Stimulated activated CD4-positive, alpha-beta T cell treated with anti-CD3 and anti-CD28 coated beads, TNF-alpha, amount 100 ng/mL, for 4 hours (primary cell): Measurements from ENCODE around the gene ZNF175.

ENCODE experiments used
- DNase-seq, 3 experiments: peaks; one replicate each; pipeline ENCODE4 v3.0.0-alpha.2; 2020; ENCODE audit warnings: low read depth in 3 of 3

The ZNF175 gene

DNA sequence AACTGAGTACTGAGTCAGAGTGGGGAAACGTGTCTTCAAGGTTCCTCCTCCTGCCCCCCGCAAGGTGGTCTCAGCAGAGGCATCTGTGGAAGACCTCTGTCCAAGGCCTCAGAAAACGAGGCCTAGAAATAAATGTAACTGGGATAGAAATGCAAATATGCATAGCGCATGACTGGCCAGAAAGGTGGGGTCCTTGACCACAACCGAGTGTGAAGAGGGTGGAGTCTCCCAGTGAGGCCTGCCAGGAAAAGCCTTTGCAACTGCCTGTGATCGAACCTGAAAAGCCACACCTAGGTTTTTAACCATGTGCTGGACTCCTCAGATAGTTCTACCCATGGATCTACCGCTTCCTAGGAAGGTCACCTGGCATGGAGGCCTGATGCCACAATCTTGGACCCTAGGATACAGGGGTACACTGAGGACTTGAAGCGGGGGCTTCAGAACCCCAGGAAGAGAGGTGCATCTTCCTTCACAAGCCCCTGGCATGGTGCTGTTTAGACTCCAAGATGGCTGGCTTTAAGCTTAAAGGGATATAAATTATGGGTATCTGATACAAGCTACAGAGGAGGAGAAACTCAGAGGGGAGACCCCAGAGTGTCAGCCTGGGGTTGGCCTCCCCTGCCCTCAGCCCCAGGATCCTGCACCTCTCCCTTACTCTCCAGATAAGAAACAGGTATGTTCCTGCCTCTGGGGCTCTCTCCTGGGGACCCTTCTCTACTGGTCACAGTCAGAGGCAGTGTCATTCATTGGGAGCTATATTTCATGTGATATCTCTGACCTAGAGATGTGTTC lies 21.4 kb upstream of the ZNF175 start:
- DNase-seq = no peak

DNA sequence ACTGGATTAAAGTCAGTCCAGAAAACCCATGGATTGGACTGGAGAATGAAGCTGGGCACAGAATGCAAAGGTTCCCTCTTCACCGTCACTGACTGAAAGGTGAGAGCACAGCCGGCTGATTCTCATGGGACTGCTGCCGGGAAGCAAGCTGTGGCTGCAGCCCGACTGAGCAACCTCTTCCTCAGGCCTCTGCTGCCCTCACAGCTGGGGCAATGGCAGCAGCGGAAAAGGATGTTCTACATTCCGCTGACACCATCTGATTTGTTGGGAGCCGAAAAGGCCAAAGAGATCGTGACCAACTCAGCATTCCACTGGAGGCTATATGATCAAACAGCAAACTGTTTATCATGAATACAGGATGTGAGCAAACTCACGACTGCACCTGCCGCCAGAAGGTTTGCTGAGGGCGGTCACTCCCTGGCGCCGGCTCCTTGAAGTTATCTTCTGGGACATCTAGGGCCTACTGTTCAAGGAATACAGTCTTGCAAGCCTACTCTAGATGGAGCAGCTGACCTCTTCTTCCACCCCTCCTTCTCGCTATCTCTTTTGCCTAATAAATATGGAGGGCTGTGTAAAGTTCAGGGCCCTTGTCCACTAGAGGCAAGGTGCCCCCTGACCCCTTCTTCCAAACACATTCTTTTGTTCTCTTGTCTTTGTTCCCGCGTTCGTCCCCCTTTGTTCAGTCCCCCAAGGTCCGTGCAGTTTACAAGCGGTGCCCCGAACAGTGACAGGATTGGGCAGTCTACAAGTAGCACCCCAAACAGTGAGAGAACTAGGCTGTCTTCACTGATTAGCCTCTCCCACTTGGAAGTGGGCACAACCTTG lies 20.0 kb upstream of the ZNF175 start:
- DNase-seq = no peak

DNA sequence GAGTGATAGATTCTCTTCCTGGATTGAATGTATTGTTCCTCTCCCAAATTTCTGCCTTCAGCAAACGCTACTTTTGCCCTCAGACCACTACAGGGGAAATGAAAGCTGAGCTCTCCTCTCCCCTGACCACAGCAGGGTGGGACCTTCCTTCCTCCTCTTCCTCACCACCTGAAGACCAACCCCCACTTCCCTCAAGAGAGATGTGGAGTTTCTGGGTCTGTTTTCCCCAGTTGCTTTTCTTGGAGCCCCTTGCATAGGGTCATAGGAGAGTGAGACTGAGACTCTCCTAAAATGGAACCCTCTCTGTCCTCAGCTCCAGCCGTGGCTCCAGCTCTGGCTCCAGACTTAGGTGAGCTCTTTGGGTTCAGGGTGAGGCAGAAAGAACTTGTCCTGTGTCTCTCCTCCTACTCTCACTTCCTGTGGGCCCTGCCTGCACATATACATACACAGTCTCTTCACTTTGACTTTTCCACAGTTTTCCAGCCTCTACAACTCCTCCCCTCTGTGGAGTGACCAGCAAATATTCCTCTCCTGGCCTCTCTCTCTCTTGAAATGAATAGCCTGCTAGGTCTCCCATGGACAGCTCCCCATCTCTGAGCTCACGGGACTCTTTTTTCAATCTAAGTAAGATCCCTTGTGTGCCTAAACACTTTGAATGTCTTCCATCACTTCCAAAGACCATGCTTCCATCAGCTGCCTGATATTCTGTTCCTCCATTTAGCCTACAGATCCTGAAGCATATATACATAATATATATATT lies 19.2 kb upstream of the ZNF175 start:
- DNase-seq = no peak

- no peak for DNase-seq
Observed at GRCh38 chr19:51552608-51552995, 18.5 kb upstream of the ZNF175 start.

DNA sequence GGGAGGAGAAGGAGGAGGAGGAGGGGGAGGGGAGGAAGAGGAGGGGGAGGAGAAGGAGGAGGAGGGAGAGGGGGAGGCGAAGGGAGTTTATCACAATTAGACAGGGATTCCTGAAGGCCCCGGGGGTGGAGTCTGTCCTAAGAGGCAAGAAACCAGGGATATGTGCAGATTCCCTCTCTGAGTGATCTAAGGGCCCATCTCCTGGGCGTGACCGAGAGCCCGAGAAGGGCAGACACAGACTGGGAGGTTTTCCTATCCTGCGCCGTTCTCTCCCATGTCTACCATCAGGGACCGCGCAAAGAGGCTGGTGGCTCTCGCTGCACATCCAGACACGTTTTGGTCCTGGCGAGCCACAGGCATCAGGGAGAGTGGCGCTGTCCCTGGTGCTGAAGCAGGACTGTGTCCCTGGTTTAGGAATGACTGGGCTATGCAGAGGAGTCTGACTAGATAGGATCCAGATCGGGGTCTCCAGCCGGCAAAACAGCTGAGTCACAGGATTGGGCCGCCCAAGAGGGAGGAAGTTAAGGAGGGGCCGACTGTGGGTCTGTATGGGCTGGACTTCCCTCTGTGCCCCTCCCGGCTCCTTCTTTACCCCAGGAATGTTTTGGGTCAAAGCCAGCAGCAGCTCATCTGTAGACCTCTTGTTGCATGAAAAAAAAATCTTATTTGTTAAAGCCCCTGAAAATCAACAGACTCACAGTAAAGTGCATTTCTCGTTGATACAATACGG lies 17.9 kb upstream of the ZNF175 start:
- DNase-seq = peak in 1 of 3 experiments; percentile 33

DNA sequence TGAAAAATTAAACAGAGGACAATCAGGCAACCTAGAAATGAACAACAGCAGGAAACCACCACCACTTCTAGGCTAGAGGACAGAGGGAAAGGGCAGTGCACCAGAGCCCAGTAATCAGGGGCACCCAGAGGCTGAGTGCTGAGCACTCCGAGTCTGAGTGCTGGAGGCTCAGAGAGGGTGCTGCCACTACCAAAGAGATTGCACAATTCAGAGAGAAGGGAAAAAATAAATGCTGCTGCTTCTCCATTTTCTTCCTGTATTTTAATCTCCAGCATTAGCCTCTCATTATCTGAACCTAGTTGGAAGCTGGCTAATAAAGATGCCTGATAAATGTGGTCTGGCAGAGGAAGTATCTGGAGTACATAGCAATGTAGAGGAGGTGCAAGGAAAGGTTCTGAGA lies 11.8 kb upstream of the ZNF175 start:
- DNase-seq = no peak

GRCh38 chr19:51560339-51560738 lies 10.7 kb upstream of the ZNF175 start:
- no peak for DNase-seq

DNA sequence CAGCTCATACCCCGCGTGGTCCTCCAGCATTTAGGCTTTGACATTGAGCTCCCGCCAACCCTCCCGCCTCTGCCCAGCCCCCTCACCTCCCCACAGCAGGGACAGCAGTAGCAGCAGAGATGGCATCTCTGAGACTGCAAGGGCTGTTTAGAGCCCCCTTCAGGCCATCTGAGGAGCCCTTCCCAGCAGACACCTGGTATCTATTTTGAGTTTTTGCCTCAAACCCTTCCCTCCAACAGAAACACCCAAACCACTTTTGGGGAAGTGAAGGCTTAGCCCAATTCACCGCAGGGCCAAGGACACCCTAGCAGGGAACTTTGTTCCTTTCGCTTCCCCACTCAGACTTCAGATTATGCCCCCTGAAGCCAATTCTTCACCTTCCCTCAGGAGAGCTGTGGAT lies 6.3 kb upstream of the ZNF175 start:
- DNase-seq = no peak

DNA sequence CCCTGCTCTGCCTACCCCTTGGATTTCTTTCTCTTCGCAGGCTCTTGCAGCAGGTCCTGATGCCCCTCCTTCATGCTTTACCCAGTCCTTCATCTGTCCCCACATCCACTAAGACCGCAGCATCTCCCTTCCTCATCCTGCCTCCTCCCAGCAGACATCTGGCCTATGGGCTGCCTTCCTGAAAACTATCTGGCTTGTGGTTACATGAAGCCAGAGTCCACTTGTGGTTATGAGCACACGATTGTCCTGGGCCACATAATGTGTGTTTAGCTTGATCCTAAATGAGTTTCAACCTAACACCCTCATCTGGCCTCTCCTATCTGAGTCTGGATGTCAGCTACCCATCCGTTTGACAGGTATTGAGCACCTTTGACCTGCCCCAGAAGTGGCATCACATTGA lies 5.5 kb upstream of the ZNF175 start:
- DNase-seq = no peak

- DNase-seq = no peak
Observed at GRCh38 chr19:51566489-51567100, 4.5 kb upstream of the ZNF175 start.

DNA sequence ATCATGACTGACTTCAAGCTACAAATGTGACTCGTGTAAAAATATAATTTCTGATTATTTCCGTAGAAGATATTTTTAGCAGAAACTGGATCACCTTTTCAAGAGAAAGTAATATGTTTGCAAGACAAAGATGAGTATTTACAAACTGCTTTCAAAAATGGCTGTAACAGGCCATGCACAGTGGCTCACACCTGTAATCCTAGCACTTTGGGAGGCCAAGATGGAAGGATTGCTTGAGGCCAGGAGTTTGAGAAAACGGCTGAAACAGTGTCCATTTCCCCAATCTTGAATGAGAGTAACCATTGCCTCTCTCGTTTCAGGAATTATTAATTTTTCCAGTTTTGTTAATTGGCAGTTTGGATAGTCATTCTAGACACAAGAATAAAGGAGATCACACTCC lies 3.5 kb upstream of the ZNF175 start:
- no peak for DNase-seq

DNA sequence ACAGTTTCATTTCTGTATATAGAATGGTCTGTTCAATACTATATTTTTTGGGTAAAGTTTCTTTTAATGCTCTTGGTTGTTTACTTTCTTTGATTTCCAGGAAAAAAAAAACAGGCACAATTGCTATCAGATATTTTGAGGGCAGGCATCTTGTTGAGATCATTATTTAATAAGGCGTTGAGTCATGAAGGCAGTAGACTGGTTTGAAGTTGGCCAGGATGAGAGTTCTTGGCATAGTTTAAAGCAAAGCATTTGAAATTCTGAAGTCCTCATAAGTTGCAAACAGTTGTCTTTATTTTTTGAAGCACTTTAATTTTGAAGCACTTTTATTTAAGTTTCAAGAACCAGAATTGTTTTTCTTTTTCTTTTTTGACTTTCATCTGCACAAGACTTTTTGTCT lies 2.6 kb upstream of the ZNF175 start:
- DNase-seq = no peak

DNA sequence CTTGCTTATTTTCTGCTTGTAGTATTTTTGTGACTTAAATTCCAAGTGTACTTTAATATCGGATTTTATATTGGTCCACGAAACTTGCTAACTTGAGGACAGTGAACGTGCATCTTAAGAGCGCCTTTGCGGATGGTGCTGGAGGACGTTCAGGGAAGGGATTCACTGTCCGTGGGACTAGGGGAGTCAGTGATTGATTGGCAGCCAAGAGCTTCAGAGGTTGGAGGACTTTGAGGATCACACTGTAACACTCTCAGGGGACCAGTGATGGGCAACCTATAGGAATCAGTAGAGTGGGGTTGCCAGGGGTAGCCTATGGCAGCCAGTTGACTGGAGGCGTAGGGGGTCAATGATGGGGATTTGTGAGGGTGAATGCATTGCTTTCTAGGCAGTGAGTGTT lies 516 bp downstream of the ZNF175 start:
- DNase-seq = no peak

DNA sequence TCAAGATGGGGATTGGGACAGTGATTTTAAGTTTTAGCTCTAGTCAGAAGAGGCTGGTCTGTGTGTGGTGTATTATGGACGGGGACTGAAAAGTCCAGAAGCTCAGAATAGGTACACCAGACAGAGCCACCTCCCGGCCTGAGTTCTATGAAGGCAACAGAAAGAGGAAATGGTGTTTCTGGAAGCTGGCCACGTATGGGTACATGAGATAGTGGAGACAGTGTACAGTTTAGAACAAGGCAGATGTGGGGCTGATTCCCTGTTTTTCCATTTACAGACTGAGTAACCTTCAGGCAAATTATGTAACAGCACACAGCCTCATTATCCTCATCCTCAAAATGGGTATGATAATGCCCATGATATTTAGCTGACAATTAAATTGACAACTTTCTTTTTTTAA lies 1.3 kb downstream of the ZNF175 start:
- no peak for DNase-seq

DNA sequence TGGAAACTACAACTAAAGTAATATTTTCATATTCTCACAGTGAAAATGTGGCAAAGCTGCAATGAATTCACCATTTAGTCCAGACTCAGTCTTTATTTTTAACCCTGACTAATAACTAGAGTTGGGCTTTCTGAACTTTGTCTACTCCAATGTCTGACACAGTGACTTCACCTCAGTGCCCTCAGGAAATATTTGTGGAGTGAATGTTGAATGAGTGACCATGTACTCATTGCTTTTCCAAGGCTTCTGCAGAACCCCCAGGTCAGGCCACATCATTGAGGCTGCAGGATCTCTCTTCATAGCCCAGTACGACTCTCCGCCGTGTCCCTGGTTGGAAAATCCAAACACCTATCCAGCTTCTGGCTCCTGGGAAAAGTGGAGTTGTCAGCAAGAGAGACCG lies 1.8 kb downstream of the ZNF175 start:
- DNase-seq = no peak

DNA sequence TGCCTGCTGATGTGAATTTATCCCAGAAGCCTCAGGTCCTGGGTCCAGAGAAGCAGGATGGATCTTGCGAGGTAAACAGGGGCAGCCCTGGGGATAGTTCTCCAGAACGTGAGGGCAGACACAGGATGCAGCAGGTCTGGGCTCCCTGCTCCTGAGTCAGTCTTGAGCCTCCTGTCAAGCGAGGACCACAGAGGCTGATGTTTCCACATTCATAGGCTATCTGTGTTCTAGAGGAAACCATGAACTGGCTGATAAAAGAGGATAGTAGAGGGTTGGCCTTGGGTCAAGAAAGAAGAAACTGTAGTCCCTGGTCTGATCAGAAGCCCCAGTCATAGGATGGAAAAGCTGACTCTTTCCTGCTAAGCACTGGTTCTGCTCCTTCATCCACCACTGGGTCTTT lies 2.2 kb downstream of the ZNF175 start:
- DNase-seq = no peak

GRCh38 chr19:51576850-51577249 lies 5.8 kb downstream of the ZNF175 start:
- no peak for DNase-seq

GRCh38 chr19:51586103-51586728 lies 15.1 kb downstream of the ZNF175 start:
- no peak for DNase-seq

GRCh38 chr19:51586799-51587198 lies 15.7 kb downstream of the ZNF175 start:
- DNase-seq = no peak

DNA sequence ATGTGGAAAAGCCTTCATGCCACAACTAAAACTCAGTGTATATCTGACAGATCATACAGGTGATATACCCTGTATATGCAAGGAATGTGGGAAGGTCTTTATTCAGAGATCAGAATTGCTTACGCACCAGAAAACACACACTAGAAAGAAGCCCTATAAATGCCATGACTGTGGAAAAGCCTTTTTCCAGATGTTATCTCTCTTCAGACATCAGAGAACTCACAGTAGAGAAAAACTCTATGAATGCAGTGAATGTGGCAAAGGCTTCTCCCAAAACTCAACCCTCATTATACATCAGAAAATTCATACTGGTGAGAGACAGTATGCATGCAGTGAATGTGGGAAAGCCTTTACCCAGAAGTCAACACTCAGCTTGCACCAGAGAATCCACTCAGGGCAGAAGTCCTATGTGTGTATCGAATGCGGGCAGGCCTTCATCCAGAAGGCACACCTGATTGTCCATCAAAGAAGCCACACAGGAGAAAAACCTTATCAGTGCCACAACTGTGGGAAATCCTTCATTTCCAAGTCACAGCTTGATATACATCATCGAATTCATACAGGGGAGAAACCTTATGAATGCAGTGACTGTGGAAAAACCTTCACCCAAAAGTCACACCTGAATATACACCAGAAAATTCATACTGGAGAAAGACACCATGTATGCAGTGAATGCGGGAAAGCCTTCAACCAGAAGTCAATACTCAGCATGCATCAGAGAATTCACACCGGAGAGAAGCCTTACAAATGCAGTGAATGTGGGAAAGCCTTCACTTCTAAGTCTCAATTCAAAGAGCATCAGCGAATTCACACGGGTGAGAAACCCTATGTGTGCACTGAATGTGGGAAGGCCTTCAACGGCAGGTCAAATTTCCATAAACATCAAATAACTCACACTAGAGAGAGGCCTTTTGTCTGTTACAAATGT lies 16.4 kb downstream of the ZNF175 start:
- no peak for DNase-seq
